CD14-positive monocyte (primary cell): ENCODE results near the gene PLD1. TPM values are rescaled to one million over a fixed set of nuclear protein-coding genes. Genes with fewer than 3 reads are reported as not detected.

Experiments
- DNase-seq, 3 donors: peaks; one replicate each; pipeline ENCODE4 v3.0.0-alpha.2; 2011 to 2022
- H2AFZ ChIP-seq: 2 replicates; pipeline ENCODE4 v1.6.0; 2012; ENCODE audit warnings: mild to moderate bottlenecking, low read depth, low read length, inconsistent platforms; ENCODE audit not compliant: insufficient read depth, poor library complexity, severe bottlenecking
- H3K27ac ChIP-seq, 2 donors: 1 replicate in 1 of 2; 2 replicates in 1 of 2; pipeline ENCODE4 v1.5.1; 2012 to 2013; ENCODE audit warnings: low read length in 2 of 2, control low read depth in 1 of 2, inconsistent platforms in 1 of 2, low read depth in 1 of 2, mild to moderate bottlenecking in 1 of 2
- H3K27me3 ChIP-seq, 2 donors: one replicate each; pipeline versions ENCODE4 v1.6.0 to v1.6.1; 2011 to 2013; ENCODE audit warnings: low read length in 2 of 2; ENCODE audit not compliant: control insufficient read depth in 2 of 2, insufficient read depth in 2 of 2
- H3K36me3 ChIP-seq, 2 donors: replicated peaks in 1 of 2; 1 replicate in 1 of 2; 2 replicates in 1 of 2; pipeline versions ENCODE4 v1.5.1 to v1.6.1; 2012 to 2013; ENCODE audit warnings: low read length in 2 of 2, control low read depth in 1 of 2, inconsistent platforms in 1 of 2, mild to moderate bottlenecking in 1 of 2; ENCODE audit not compliant: insufficient read depth in 2 of 2, control insufficient read depth in 1 of 2
- H3K4me1 ChIP-seq, 2 donors: 1 replicate in 1 of 2; 2 replicates in 1 of 2; pipeline versions ENCODE4 v1.5.1 to v1.6.1; 2012 to 2013; ENCODE audit warnings: low read length in 2 of 2, control low read depth in 1 of 2, inconsistent platforms in 1 of 2, mild to moderate bottlenecking in 1 of 2, moderate library complexity in 1 of 2; ENCODE audit not compliant: insufficient read depth in 2 of 2, control insufficient read depth in 1 of 2
- H3K4me2 ChIP-seq: replicated peaks from 2 replicates; pipeline ENCODE3; 2012; ENCODE audit warnings: low read length, moderate library complexity, mild to moderate bottlenecking; ENCODE audit not compliant: poor library complexity, severe bottlenecking; ENCODE audit errors: extremely low read depth
- H3K4me3 ChIP-seq, 3 experiments: fragments of 200-600 bp in 1 of 3; sonication (generic) in 1 of 3; replicated peaks in 1 of 3; 1 replicate in 2 of 3; 2 replicates in 1 of 3; pipeline ENCODE4 v1.5.1; 2011 to 2013; ENCODE audit warnings: low read length in 3 of 3, mild to moderate bottlenecking in 3 of 3, control low read depth in 2 of 3, low read depth in 2 of 3, inconsistent platforms in 1 of 3, moderate library complexity in 1 of 3
- H3K79me2 ChIP-seq: 2 replicates; pipeline ENCODE4 v1.6.0; 2012; ENCODE audit warnings: mild to moderate bottlenecking, control low read depth, inconsistent platforms, low read length, moderate library complexity; ENCODE audit not compliant: insufficient read depth
- H3K9ac ChIP-seq: 2 replicates; pipeline ENCODE4 v1.6.0; 2017; ENCODE audit warnings: low read length, mild to moderate bottlenecking; ENCODE audit not compliant: insufficient read depth, poor library complexity, severe bottlenecking
- H3K9me3 ChIP-seq, 2 donors: replicated peaks in 1 of 2; 1 replicate in 1 of 2; 2 replicates in 1 of 2; pipeline versions ENCODE4 v1.5.1 to v1.6.1; 2012 to 2013; ENCODE audit warnings: low read length in 2 of 2, control low read depth in 1 of 2; ENCODE audit not compliant: control insufficient read depth in 1 of 2, insufficient read depth in 1 of 2
- H4K20me1 ChIP-seq: 2 replicates; pipeline ENCODE4 v1.6.0; 2012; ENCODE audit warnings: mild to moderate bottlenecking, low read length, control low read depth, moderate library complexity; ENCODE audit not compliant: insufficient read depth
- H3K27ac Mint-ChIP-seq, 7 donors: one replicate each; pipeline ENCODE4 v1.8.0; 2020; ENCODE audit warnings: mild to moderate bottlenecking in 7 of 7, mixed read lengths in 7 of 7, moderate library complexity in 6 of 7, inconsistent platforms in 2 of 7
- H3K27me3 Mint-ChIP-seq, 3 donors: one replicate each; pipeline ENCODE4 v1.8.0; 2021 to 2022; ENCODE audit warnings: low read depth in 3 of 3, mild to moderate bottlenecking in 3 of 3, mixed read lengths in 3 of 3, moderate library complexity in 3 of 3, inconsistent platforms in 1 of 3
- H3K36me3 Mint-ChIP-seq, 2 donors: one replicate each; pipeline ENCODE4 v1.8.0; 2020; ENCODE audit warnings: mixed read lengths in 2 of 2, inconsistent platforms in 1 of 2, mild to moderate bottlenecking in 1 of 2
- H3K4me1 Mint-ChIP-seq: one replicate; pipeline ENCODE4 v1.8.0; 2020; ENCODE audit warnings: mild to moderate bottlenecking, mixed read lengths
- H3K4me3 Mint-ChIP-seq, 2 donors: one replicate each; pipeline ENCODE4 v1.8.0; 2020; ENCODE audit warnings: mild to moderate bottlenecking in 2 of 2, mixed read lengths in 2 of 2, moderate library complexity in 1 of 2
- H3K9me3 Mint-ChIP-seq, 7 donors: one replicate each; pipeline ENCODE4 v1.8.0; 2020 to 2022; ENCODE audit warnings: mixed read lengths in 7 of 7, mild to moderate bottlenecking in 6 of 7, moderate library complexity in 6 of 7, inconsistent platforms in 2 of 7
- WGBS: methylation state at CpG from one replicate; pipeline ENCODE4 v1.1.5; 2013; ENCODE audit warnings: missing lambda C conversion rate; ENCODE audit not compliant: insufficient coverage; 5-methylcytosine and 5-hydroxymethylcytosine counted together
- intact Hi-C, 2 donors: fragments of 100-400 bp; cut with micrococcal nuclease; formaldehyde crosslinking; loops; one replicate each; pipeline versions ENCODE4 v1.15.0 to v1.15.1; 2023
- polyA plus RNA-seq, 3 donors: library from polyadenylated mRNA; depleted of rRNA in 1 of 3; unstranded in 2 of 3; stranded (reverse) in 1 of 3; fragments of 300-500 nt in 2 of 3; fragments of >200 nt in 1 of 3; fragmentation: Illumina TruSeq in 2 of 3; gene quantifications; 1 replicate in 2 of 3; 2 replicates in 1 of 3; pipeline ENCODE4 v1.2.3, GENCODE V29; 2012 to 2021
- TF ChIP-seq, protein P1 (sequence below): fragments of 200-600 bp; IDR thresholded peaks from one replicate; pipeline ENCODE4 v1.8.0; 2022; ENCODE audit warnings: antibody characterized with exemption, mild to moderate bottlenecking

Gene PLD1
- polyA plus RNA-seq, 3 donors = 5.1 to 7.9 (median 5.8) TPM

DNA sequence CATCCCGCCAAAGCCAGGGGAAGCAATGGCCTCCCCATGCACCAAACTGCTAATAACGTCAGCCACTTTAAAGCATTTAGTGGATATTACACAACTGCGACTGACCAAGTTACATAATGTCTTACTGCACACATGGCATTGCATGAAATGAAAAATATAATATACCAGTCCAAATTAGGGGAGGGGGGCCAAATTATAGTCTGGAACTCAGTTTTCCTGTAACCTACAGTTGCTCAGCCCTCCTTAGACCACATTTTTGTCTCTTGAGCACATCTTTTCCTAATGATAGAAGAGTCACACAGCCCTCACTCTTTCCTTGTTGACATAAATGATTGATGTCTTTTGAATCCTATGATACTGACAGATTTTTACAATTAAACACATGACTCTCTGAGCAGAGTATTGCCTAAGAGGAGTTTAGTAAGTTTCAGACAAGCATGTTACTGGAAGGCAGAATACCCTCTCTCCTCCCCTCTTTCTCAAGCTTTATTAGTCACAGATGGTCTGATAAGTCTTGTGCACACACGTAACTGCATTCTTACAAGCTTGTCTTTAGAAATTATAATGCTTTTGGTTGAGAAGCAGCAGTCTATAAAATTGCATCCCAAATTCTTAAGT is 1.1 kb upstream of the PLD1 start:
- no peaks in the 10 kb centered on the region for H3K9me3 ChIP-seq
- peaks cover 45% of the 10 kb centered on the region for H3K79me2 ChIP-seq
- no peaks in the 10 kb centered on the region for H3K27me3 Mint-ChIP-seq
- DNase-seq = peak; percentile 79 to 94 (median 93)
- no CpG with 5 or more reads among the region's 4 CpGs for WGBS
- no peaks in the 10 kb centered on the region for H3K9me3 Mint-ChIP-seq
- H3K4me1 Mint-ChIP-seq = peaks cover 58% of the 10 kb centered on the region
- peak overlapping the region in 1 of 2 donors; percentile 92 for H3K4me3 Mint-ChIP-seq
- intact Hi-C loops = loop anchor here (5.0 kb wide), 1 partner anchor 34 kb away; no protein-coding TSS in a partner anchor
- H3K4me2 ChIP-seq = peak overlapping the region; percentile 66
- H3K27ac Mint-ChIP-seq = peak overlapping the region; percentile 86 to 97 (median 96)
- H3K27ac ChIP-seq = peak overlapping the region; percentile 95 to 96
- H3K4me1 ChIP-seq = peaks cover 53% of the 10 kb centered on the region in 2 donors
- H3K4me3 ChIP-seq = peak overlapping the region in 1 of 3 experiments; percentile 84
- TF ChIP-seq, protein P1, sequence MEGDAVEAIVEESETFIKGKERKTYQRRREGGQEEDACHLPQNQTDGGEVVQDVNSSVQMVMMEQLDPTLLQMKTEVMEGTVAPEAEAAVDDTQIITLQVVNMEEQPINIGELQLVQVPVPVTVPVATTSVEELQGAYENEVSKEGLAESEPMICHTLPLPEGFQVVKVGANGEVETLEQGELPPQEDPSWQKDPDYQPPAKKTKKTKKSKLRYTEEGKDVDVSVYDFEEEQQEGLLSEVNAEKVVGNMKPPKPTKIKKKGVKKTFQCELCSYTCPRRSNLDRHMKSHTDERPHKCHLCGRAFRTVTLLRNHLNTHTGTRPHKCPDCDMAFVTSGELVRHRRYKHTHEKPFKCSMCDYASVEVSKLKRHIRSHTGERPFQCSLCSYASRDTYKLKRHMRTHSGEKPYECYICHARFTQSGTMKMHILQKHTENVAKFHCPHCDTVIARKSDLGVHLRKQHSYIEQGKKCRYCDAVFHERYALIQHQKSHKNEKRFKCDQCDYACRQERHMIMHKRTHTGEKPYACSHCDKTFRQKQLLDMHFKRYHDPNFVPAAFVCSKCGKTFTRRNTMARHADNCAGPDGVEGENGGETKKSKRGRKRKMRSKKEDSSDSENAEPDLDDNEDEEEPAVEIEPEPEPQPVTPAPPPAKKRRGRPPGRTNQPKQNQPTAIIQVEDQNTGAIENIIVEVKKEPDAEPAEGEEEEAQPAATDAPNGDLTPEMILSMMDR = no peak
- H3K27me3 ChIP-seq = no peaks in the 10 kb centered on the region
- H3K36me3 ChIP-seq = no peaks in the 10 kb centered on the region
- H3K36me3 Mint-ChIP-seq = no peaks in the 10 kb centered on the region
- H3K9ac ChIP-seq = peak overlapping the region; percentile 28
- no peaks in the 10 kb centered on the region for H4K20me1 ChIP-seq
- H2AFZ ChIP-seq = no peak overlapping the region

DNA sequence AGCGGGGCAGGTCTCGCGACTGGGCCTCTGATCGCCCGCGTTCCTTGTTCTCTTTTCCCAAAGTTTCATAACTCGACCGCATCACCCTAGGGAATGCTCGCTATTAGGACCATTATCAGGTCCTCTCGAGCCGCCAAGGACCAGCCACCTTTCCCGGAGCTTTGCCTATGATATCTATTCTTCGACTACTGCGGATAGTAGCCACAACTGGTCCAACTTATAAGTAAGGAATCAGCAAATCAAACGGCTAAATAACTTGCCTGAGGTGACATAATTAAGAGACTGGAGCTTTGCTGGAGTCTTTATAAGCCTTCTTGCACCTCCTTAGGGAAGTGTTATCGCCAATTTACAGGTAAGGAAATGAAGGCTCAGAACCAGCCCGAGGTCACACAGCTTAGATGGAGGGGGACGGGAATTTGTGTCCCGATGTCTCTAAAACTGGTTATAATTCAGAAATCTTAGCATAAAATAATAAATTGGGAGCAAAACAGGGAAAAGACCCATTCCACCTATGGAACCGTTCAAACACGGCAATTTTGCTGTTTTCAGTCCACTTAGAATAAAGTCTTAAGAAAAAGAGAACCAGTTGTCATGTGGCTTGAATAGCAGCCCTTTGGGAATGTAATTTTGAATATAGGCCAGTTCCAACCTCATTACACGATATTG is 479 bp upstream of the PLD1 start:
- 6% methylated on average over 12 of the region's 22 CpGs for whole genome bisulfite sequencing
- Mint-ChIP-seq H3K9me3 (no peaks in the 10 kb centered on the region), H3K36me3 (no peaks in the 10 kb centered on the region), H3K4me3 (peak overlapping the region; percentile 92 to 94), H3K27ac (peak overlapping the region; percentile 86 to 97 (median 96)), H3K4me1 (peaks cover 61% of the 10 kb centered on the region), H3K27me3 (no peaks in the 10 kb centered on the region)
- Histone ChIP-seq H3K27ac (peak overlapping the region; percentile 95 to 96), H3K4me3 (peak overlapping the region; percentile 65 to 96 (median 84)), H3K9ac (peak overlapping the region; percentile 77), H3K27me3 (no peaks in the 10 kb centered on the region), H3K36me3 (no peaks in the 10 kb centered on the region), H2AFZ (peak overlapping the region; percentile 90), H4K20me1 (no peaks in the 10 kb centered on the region), H3K79me2 (peaks cover 52% of the 10 kb centered on the region), H3K4me2 (peak overlapping the region; percentile 66), H3K9me3 (no peaks in the 10 kb centered on the region), H3K4me1 (peaks cover 59 to 60% of the 10 kb centered on the region in 2 donors)
- TF ChIP-seq, protein P1 = no peak
- DNase-seq = no peak
- intact Hi-C loops = loop anchor here (5.0 kb wide), 1 partner anchor 33 kb away; no protein-coding TSS in a partner anchor
